GM18951 (cell line): Measurements from ENCODE around the gene ULK2.
"Not testable (repeated sequence)": the region's sequence is repeated elsewhere in the genome, so short reads cannot be mapped to it uniquely, and the experiment has no call there.

Source experiments
- POLR2A ChIP-seq: IDR thresholded peaks from 4 replicates; pipeline ENCODE4 v1.6.1; 2011; ENCODE audit warnings: mild to moderate bottlenecking; ENCODE audit not compliant: insufficient read length, insufficient read depth; ENCODE audit errors: extremely low read depth
- in situ Hi-C: fragments of 300-500 bp; cut with MboI; formaldehyde crosslinking; loops from one replicate; pipeline ENCODE4 v1.12.0; 2022; ENCODE audit warnings: low sequenced_read_pairs, mixed read lengths, inconsistent platforms; ENCODE audit not compliant: unreplicated experiment

The ULK2 gene

GRCh38 chr17:19867329-19868078 is at the start of gene ULK2:
Gene ULK2 (minus strand): TSS chr17:19867936. CDS start chr17:19867417, 519 bp downstream.
- peak; percentile 74 for TF ChIP-seq POLR2A
- in situ Hi-C loops = no loop called here

DNA sequence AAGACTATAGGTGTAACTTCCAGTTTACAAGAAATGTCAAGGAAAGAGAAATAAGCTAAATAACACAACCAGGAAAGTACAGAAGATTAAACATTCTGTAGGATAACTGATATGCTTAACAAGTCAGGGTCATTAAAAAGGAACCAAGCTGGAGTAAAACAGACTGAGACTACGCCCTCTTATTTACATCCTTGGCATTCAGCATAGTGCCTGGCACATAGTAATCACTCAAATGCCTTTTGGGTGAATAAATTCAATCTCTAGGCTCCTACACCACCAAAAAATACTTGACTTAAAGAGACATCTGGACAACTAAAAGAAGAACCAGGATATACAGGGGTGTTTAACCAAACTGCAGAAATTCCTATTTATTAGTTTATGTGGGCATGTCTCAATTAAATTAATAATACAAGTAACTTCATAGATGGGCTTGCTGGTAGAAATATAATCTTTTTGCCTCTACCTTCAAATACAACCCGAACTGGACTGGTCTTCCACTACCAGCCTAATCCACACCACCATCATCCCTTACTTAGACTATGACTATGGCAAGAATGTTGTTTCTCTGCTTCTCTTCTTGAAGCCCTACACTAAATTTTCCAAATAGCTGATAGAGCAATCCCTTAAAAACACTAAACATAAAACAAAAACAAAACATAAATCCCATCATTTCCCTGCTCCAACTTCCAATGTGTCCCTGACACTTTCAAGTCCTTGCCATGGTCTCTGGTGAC is 47.7 kb upstream of the ULK2 start:
- TF ChIP-seq POLR2A = no peak
- in situ Hi-C loops = no loop called here

DNA sequence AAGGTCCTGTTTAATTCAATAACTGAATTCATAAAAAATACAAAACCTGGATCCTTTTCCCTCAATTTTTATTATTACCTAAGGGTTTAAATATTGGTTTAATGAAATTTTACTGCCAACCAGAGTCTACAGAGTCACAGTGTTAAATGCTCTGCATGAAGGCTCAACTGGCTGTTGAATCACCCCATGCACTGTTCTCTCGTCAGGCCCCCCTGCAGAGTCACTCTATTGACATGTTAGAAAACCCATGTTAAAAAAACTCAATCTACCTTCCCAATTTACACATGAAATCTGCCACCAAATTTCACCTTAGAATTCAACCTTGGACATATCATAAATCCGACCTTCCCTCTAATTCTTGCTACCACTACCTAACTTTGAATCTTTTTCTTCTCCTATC is 43.3 kb upstream of the ULK2 start:
- in situ Hi-C loops = no loop called here
- no peak for TF ChIP-seq POLR2A

GRCh38 chr17:19909139-19909538 is 41.4 kb upstream of the ULK2 start:
- in situ Hi-C loops = no loop called here
- TF ChIP-seq POLR2A = no peak

GRCh38 chr17:19905502-19905901 is 37.8 kb upstream of the ULK2 start:
- TF ChIP-seq POLR2A = no peak
- in situ Hi-C loops = no loop called here

DNA sequence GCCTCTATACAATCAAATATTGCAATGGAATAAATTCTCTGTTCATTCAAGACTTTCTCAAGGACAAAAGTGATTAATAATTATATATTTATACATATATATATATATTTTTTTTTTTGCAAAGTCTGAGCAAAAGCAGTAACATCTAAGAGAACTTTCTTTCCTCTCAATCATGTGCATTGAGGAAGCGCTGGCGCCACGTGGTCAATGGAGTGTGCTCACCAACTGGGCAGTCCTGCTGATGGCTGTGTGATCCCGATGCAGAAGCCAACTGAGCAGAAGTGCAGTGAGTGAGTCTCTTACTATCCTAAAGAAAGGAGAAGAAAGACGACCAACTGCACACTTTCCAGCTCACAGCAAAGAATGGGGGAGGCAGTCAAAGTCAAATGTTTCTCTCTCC is 37.2 kb upstream of the ULK2 start:
- in situ Hi-C loops = no loop called here

GRCh38 chr17:19904412-19904811 is 36.7 kb upstream of the ULK2 start:
- no peak for TF ChIP-seq POLR2A
- in situ Hi-C loops = no loop called here

More for the DNA sequence above, 37.2 kb upstream of the ULK2 start:
- TF ChIP-seq POLR2A = no peak

DNA sequence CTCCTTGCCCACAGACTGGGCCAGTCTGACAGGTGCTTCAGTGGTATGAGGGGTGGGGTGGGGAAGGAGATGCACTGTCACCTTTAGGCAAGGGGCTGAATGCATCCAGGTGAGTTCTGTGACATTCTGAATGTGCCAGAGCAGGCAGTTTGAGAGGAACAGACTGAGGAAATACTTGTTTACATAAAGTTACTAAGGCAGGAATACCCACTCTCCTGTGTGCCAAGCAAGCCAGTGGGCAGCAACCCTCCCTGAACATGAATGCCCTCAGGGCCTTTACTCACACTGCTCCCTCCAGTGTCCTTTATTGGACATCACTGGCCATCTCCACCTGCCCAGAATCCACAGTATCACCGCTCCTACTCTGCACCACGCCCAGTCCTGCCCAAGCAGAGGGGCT is 33.1 kb upstream of the ULK2 start:
- in situ Hi-C loops = no loop called here
- no peak for TF ChIP-seq POLR2A

DNA sequence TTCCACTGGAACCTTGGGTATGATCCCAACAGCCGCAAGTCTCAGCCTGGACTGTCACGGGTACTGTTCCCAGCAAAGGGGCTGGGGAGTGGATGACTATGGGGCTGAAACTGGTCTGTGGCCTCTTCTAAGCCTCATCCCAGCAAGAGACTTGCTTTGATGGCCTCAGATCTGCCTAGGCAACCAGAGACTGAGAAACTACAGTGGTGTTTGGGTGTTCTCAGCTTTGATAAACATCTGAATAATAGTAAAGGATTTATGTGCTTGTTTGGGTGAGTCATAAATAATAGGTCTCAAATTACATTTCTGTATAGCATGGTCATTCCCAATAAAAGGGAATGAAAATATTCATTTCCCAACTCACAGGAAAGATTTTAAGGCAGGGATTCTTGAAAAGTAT is 30.2 kb upstream of the ULK2 start:
- no peak for TF ChIP-seq POLR2A
- in situ Hi-C loops = no loop called here

- no peak for TF ChIP-seq POLR2A
- in situ Hi-C loops = no loop called here
These were observed 29.5 kb upstream of the ULK2 start for GRCh38 chr17:19897090-19897837.

DNA sequence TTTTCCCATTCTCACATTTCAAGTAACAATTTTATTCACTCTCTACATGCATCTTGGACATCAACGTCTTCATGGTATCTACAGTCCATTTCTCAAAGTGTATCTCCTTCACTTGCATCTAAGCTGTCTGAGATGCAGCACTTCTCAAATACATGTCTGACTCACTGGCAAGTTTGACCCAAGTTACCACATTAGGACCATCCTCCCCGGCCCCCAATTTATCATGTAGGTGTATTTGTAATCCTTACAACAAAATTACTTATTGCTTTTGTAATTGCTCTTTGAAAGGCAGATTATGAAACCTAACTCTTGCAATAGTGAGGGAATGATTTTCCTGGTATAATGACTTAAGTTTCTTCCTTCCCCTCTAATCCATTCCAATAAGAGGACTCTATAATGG is 28.9 kb upstream of the ULK2 start:
- no peak for TF ChIP-seq POLR2A
- in situ Hi-C loops = no loop called here

DNA sequence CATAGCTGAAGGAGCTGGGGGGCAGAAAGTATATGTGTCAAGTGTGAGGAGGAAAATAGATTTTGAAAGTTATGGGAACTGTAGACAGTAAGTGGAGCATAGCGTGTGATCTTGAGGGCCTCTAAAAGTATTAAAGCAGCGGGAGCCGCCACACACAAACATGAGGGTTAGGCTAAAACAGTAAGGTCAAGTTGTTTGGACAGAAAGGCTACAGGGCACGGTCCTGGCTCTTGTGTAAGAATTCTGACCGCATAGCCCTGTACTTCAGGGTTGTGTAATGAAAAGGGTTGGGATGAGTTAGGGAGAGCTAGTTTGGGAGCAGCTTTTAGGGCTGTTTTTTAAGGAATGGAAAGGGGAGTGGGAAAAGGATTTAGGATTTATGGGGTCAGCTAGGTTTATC is 22.8 kb upstream of the ULK2 start:
- in situ Hi-C loops = not testable (repeated sequence)

DNA sequence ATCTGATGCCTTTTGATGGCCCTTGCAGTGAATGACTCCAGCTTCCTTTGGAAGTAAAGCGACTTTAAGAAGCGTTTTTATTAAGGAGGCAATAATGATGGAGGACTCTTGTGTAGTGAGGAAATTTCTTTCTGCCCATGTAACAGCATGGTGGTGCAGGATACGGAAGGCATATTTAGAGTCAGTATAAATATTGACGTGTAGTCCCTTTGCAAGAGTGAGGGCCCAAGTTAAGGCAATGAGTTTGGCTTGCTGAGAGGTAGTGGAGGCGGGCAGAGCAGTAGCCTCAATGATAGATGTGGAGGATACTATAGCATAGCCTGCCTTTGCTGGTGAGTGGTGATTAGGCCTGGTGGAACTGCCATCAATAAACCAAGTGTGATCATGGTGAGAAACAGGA is 22.3 kb upstream of the ULK2 start:
- in situ Hi-C loops = not testable (repeated sequence)

- TF ChIP-seq POLR2A = no peak
- in situ Hi-C loops = no loop called here
These were observed 18.4 kb upstream of the ULK2 start for GRCh38 chr17:19886116-19886515.
